ENCODE measurements around the gene MLANA. TPM values are rescaled to one million over a fixed set of nuclear protein-coding genes. Genes with fewer than 3 reads are reported as not detected.

The MLANA gene, protein sequence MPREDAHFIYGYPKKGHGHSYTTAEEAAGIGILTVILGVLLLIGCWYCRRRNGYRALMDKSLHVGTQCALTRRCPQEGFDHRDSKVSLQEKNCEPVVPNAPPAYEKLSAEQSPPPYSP
- polyA plus RNA-seq = not detected

DNA sequence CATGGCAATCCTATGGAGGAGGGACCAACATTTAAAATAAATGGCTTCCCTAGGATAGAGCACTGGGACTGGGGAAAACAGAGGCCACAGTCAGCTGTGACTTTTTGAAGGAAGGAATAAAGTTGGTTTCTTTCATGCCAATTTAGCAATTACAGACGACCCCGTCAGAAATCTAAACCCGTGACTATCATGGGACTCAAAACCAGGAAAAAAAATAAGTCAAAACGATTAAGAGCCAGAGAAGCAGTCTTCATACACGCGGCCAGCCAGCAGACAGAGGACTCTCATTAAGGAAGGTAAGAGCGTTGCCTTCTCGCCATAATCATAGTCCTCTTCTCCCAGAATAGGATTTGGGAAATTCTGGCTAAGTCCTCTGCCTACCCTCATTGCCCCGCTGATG lies at the start of gene MLANA:
MLANA (plus strand) TSS at position 249 of the 400 bp plus-strand sequence. CDS start 1,586 bp downstream, outside the sequence.
- Histone ChIP-seq H3K4me3 (ENCODE audit: low read depth in 1 of 2, low read length in 2 of 2) (no peak within 1 kb of the TSS), H3K9me3 (ENCODE audit: control insufficient read depth in 2 of 2, insufficient read depth in 1 of 2, low read depth in 1 of 2, low read length in 1 of 2) (no peaks in the 10 kb centered on the region), H3K27ac (ENCODE audit: low read depth in 2 of 2, low read length in 1 of 2) (no peak within 1 kb of the TSS), H3K4me1 (ENCODE audit: control insufficient read depth in 2 of 2, insufficient read depth in 2 of 2, low read length in 1 of 2) (no peaks in the 10 kb centered on the region), H3K27me3 (ENCODE audit: control insufficient read depth in 1 of 2, insufficient read depth in 2 of 2, low read length in 2 of 2) (no peaks in the 10 kb centered on the region), H3K36me3 (ENCODE audit: control insufficient read depth in 2 of 2, insufficient read depth in 2 of 2, low read length in 1 of 2) (no peaks in the 10 kb centered on the region)
- WGBS, 2 donors = 93 to 94% methylated on average over 9 of the region's 9 CpGs

DNA sequence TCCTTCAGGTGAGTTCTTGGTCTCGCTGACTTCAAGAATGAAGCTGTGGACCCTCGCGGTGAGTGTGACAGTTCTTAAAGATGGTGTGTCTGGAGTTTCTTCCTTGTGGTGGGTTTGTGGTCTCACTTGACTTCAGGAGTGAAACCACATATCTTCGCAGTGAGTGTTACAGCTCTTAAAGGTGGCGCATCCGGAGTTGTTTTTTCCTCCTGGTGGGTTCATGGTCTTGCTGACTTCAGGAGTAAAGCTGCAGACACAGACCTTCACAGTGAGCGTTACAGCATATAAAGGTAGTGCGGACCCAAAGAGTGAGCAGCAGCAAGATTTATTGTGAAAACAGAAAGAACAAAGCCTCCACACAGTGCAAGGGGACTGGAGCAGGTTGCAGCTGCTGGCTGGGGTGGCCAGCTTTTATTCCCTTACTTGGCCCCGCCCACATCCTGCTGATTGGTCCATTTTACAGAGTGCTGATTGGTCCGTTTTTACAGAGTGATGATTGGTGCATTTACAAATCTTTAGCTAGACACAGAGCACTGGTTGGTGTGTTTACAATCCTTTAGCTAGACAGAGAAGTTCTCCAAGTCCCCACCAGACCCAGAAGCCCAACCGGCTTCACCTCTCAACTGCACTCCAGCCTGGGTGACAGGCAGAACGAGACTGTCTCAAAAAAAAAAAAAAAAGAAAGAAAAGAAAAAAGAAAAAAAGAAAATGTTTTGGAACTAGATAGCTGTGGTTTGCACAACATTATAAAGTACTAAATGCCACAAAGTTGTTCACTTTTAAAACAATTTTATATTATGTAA lies 48.7 kb upstream of the MLANA start:
- Histone ChIP-seq H3K4me3 (ENCODE audit: low read depth in 1 of 2, low read length in 2 of 2) (no peak overlapping the region), H3K27me3 (ENCODE audit: control insufficient read depth in 1 of 2, insufficient read depth in 2 of 2, low read length in 2 of 2) (no peaks in the 10 kb centered on the region), H3K36me3 (ENCODE audit: control insufficient read depth in 2 of 2, insufficient read depth in 2 of 2, low read length in 1 of 2) (no peaks in the 10 kb centered on the region), H3K27ac (ENCODE audit: low read depth in 2 of 2, low read length in 1 of 2) (no peak overlapping the region), H3K9me3 (ENCODE audit: control insufficient read depth in 2 of 2, insufficient read depth in 1 of 2, low read depth in 1 of 2, low read length in 1 of 2) (no peaks in the 10 kb centered on the region), H3K4me1 (ENCODE audit: control insufficient read depth in 2 of 2, insufficient read depth in 2 of 2, low read length in 1 of 2) (peaks cover 3 to 4% of the 10 kb centered on the region in 2 donors)
- whole genome bisulfite sequencing, 2 donors = 80 to 83% methylated on average over 12 of the region's 12 CpGs

DNA sequence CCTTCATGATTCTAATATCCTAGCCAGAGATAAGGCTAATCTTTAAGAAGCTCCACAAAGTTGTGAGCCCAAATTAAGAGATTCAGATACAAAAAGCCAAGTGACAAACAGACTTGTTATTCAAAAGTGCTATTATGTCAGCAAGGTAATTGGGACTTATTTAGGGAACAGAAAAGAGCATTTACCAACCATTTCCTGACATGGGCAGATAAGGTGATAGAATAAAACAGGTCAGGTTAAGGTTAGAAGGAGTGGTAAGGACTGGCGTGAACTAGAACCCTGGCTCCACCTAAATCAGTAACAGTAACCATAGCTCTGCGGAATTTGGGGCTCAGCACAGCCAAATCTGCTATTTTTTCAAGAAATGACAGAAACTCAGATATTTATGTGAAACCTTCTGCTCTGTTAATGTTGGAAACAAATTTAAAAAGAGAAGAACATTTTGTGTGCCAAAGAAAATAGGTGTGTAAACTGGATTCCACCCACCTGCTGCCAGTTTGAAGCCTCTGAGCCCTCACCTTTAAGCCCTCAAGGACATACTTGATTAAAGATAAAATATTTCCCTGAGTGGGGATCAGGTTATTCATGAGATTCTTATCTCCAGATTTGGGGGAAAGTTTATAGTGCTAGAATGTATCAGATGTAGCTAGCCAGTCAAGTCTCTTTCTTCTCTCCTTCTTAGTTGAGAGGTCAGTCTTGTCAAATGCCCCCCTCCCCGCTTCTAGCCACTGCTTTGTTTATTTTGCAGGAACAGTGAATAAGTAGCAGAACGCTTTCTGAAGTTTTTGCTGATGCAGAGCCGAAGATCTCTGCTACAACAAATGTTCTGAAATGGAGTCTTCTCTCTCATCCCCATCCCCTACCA lies 47.5 kb upstream of the MLANA start:
- no peaks in the 10 kb centered on the region for H3K27me3 ChIP-seq (ENCODE audit: control insufficient read depth in 1 of 2, insufficient read depth in 2 of 2, low read length in 2 of 2)
- no peak overlapping the region for H3K4me3 ChIP-seq (ENCODE audit: low read depth in 1 of 2, low read length in 2 of 2)
- no peak overlapping the region for H3K27ac ChIP-seq (ENCODE audit: low read depth in 2 of 2, low read length in 1 of 2)
- no peaks in the 10 kb centered on the region for H3K9me3 ChIP-seq (ENCODE audit: control insufficient read depth in 2 of 2, insufficient read depth in 1 of 2, low read depth in 1 of 2, low read length in 1 of 2)
- WGBS, 2 donors = 63 to 68% methylated on average over 5 of the region's 5 CpGs
- no peaks in the 10 kb centered on the region for H3K36me3 ChIP-seq (ENCODE audit: control insufficient read depth in 2 of 2, insufficient read depth in 2 of 2, low read length in 1 of 2)
- H3K4me1 ChIP-seq (ENCODE audit: control insufficient read depth in 2 of 2, insufficient read depth in 2 of 2, low read length in 1 of 2) = peaks cover 3 to 4% of the 10 kb centered on the region in 2 donors

DNA sequence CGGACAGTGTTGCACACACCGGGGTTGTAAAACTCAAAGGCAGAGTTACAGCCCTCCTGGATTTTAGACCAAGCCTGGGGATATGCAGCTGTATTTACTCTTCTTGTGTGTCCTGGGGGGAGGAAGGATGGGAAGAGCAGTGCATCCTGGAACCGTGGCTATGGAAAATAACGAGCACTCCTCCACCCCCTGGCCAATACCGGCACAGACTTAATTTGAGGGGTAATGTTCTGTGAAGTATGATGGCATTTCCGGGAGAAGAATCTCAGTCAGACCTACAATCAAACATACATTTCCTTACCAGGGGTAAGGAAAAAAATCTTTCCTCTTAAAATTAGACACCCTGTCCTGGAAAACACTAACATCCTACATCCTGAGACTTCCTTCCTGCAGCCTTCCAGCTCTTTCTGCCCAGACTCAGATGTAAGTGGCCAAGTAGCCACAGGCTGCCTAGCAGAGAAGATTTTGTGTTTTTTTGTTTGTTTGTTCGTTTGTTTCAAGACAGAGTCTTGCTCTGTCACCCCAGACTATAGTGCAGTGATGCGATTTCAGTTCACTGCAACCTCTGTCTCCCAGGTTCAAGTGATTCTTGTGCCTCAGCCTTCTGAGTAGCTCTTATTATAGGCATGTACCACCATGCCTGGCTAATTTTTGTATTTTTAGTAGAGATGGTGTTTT lies 46.8 kb upstream of the MLANA start:
- Histone ChIP-seq H3K27ac (ENCODE audit: low read depth in 2 of 2, low read length in 1 of 2) (no peak overlapping the region), H3K4me3 (ENCODE audit: low read depth in 1 of 2, low read length in 2 of 2) (no peak overlapping the region)
- 30 to 47% methylated on average over 8 of the region's 8 CpGs for WGBS, 2 donors

DNA sequence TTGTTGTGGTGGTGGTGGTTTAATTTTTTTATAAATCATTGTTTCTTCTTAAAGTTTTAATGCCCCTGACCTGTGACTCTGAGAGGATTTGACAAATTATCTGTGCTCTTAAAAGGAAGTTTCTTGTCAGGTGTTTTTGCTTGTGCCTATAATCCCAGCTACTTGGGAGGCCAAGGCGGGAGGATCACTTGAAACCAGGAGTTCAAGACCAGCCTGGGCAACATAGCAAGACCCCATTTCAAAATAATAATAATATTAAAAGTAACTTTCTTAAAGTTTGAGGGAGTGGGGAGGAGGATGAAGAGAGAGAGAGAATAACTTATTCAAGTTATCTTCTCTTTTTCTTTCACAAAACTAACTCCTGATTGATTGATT lies 45.5 kb upstream of the MLANA start:
- Histone ChIP-seq H3K9me3 (ENCODE audit: control insufficient read depth in 2 of 2, insufficient read depth in 1 of 2, low read depth in 1 of 2, low read length in 1 of 2) (no peaks in the 10 kb centered on the region), H3K27ac (ENCODE audit: low read depth in 2 of 2, low read length in 1 of 2) (no peak overlapping the region), H3K4me1 (ENCODE audit: control insufficient read depth in 2 of 2, insufficient read depth in 2 of 2, low read length in 1 of 2) (peaks cover 0 to 2% of the 10 kb centered on the region in 2 donors), H3K27me3 (ENCODE audit: control insufficient read depth in 1 of 2, insufficient read depth in 2 of 2, low read length in 2 of 2) (no peaks in the 10 kb centered on the region), H3K36me3 (ENCODE audit: control insufficient read depth in 2 of 2, insufficient read depth in 2 of 2, low read length in 1 of 2) (no peaks in the 10 kb centered on the region), H3K4me3 (ENCODE audit: low read depth in 1 of 2, low read length in 2 of 2) (no peak overlapping the region)
- WGBS, 2 donors = 84 to 88% methylated on average over 1 of the region's 1 CpG

More for the DNA sequence above, 46.8 kb upstream of the MLANA start:
- Histone ChIP-seq H3K36me3 (ENCODE audit: control insufficient read depth in 2 of 2, insufficient read depth in 2 of 2, low read length in 1 of 2) (no peaks in the 10 kb centered on the region), H3K4me1 (ENCODE audit: control insufficient read depth in 2 of 2, insufficient read depth in 2 of 2, low read length in 1 of 2) (peaks cover 3 to 4% of the 10 kb centered on the region in 2 donors), H3K9me3 (ENCODE audit: control insufficient read depth in 2 of 2, insufficient read depth in 1 of 2, low read depth in 1 of 2, low read length in 1 of 2) (no peaks in the 10 kb centered on the region), H3K27me3 (ENCODE audit: control insufficient read depth in 1 of 2, insufficient read depth in 2 of 2, low read length in 2 of 2) (no peaks in the 10 kb centered on the region)

DNA sequence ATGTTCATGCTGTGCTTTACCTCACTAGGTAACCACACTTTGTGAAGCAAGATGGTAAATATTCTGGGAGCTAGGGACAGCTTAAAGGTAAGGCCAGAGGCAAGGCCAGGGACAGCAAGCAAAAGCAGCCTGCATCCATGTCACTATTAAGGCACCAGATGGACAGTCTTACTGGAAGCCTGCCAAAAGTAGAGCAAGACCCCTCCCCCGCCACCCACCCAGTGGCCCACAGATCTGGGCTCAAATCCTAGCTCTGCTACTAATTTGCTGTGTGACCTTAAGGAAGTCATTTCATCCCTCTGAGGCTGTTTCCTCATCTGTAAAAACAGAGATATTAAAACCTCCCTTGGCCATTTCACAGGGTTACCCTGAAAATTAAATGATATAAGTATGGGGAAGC lies 44.6 kb upstream of the MLANA start:
- no peak overlapping the region for H3K27ac ChIP-seq (ENCODE audit: low read depth in 2 of 2, low read length in 1 of 2)
- H3K9me3 ChIP-seq (ENCODE audit: control insufficient read depth in 2 of 2, insufficient read depth in 1 of 2, low read depth in 1 of 2, low read length in 1 of 2) = no peaks in the 10 kb centered on the region
- no peak overlapping the region for H3K4me3 ChIP-seq (ENCODE audit: low read depth in 1 of 2, low read length in 2 of 2)
- 93 to 100% methylated on average over 1 of the region's 1 CpG for WGBS, 2 donors
- peaks cover 0 to 2% of the 10 kb centered on the region in 2 donors for H3K4me1 ChIP-seq (ENCODE audit: control insufficient read depth in 2 of 2, insufficient read depth in 2 of 2, low read length in 1 of 2)
- no peaks in the 10 kb centered on the region for H3K27me3 ChIP-seq (ENCODE audit: control insufficient read depth in 1 of 2, insufficient read depth in 2 of 2, low read length in 2 of 2)
- no peaks in the 10 kb centered on the region for H3K36me3 ChIP-seq (ENCODE audit: control insufficient read depth in 2 of 2, insufficient read depth in 2 of 2, low read length in 1 of 2)

DNA sequence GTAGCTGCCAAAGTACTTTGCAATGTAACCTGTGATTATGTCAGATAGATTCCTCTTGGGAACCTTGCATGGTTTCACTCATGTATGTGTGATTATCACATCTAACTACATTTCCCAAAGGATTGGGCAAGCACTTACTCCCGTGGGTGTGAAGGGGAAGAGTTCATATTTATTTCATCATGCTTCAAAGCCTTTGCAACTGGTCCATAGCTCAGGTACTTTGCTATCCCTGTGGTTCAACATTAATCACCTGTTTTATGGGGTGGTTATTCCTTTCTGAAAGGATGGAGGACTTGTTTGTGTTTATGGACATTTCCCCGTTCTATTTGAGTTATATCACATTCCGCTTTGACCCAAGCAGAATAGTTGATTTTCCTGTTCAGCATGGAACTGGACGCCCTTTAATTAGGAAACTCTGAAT lies 44.2 kb upstream of the MLANA start:
- 74 to 84% methylated on average over 4 of the region's 4 CpGs for WGBS, 2 donors
- no peak overlapping the region for H3K27ac ChIP-seq (ENCODE audit: low read depth in 2 of 2, low read length in 1 of 2)
- H3K4me1 ChIP-seq (ENCODE audit: control insufficient read depth in 2 of 2, insufficient read depth in 2 of 2, low read length in 1 of 2) = peaks cover 0 to 2% of the 10 kb centered on the region in 2 donors
- H3K4me3 ChIP-seq (ENCODE audit: low read depth in 1 of 2, low read length in 2 of 2) = no peak overlapping the region
- no peaks in the 10 kb centered on the region for H3K9me3 ChIP-seq (ENCODE audit: control insufficient read depth in 2 of 2, insufficient read depth in 1 of 2, low read depth in 1 of 2, low read length in 1 of 2)
- no peaks in the 10 kb centered on the region for H3K36me3 ChIP-seq (ENCODE audit: control insufficient read depth in 2 of 2, insufficient read depth in 2 of 2, low read length in 1 of 2)
- no peaks in the 10 kb centered on the region for H3K27me3 ChIP-seq (ENCODE audit: control insufficient read depth in 1 of 2, insufficient read depth in 2 of 2, low read length in 2 of 2)

DNA sequence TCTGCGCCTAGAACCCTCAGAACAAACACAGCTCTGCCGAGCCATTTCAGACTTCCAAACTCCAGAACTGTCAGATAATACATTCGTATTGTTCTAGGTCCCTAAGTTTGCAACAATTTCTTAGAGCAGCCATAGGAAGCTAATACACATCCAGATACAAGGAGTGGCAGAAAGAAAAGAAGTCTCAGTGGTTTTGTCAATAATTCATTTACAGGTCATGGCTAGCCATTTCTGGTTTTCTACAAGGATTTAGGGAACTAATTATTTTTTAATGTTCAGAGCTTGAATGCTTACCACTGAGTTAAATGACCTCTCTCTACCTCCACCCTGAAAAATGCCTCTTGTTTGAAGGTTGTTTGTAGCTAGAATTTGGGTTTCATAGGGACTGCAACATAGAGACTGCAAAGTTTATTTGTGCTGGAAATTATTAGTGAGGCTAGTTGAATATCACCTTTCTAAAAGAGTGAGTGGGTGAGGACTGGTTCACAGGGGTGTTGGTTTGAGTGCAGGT lies 42.3 kb upstream of the MLANA start:
- no peaks in the 10 kb centered on the region for H3K36me3 ChIP-seq (ENCODE audit: control insufficient read depth in 2 of 2, insufficient read depth in 2 of 2, low read length in 1 of 2)
- WGBS, 2 donors = 85 to 93% methylated on average over 3 of the region's 3 CpGs

DNA sequence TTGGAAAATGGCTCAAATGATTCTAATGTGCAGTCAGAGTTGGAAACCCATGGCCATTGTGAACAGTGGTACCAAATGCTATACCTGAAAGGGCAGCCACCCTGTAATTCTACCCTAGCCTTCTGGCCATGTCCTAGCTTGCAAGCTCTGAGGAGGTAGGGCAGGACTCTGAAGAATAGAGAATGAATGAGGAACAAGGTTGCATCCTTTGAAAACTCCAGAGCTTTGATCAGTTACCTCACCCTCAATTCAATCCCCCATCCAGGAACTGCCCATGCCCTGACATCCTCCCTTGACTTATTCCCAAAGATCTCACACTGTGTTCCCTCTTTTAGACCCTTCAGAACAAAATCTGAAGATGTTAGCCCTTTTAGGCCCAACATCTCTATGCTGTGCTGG lies 40.0 kb upstream of the MLANA start:
- H3K36me3 ChIP-seq (ENCODE audit: control insufficient read depth in 2 of 2, insufficient read depth in 2 of 2, low read length in 1 of 2) = no peaks in the 10 kb centered on the region
- H3K27ac ChIP-seq (ENCODE audit: low read depth in 2 of 2, low read length in 1 of 2) = peak overlapping the region; percentile 15 to 30
- no peaks in the 10 kb centered on the region for H3K9me3 ChIP-seq (ENCODE audit: control insufficient read depth in 2 of 2, insufficient read depth in 1 of 2, low read depth in 1 of 2, low read length in 1 of 2)
- no peaks in the 10 kb centered on the region for H3K4me1 ChIP-seq (ENCODE audit: control insufficient read depth in 2 of 2, insufficient read depth in 2 of 2, low read length in 1 of 2)
- H3K27me3 ChIP-seq (ENCODE audit: control insufficient read depth in 1 of 2, insufficient read depth in 2 of 2, low read length in 2 of 2) = no peaks in the 10 kb centered on the region
- H3K4me3 ChIP-seq (ENCODE audit: low read depth in 1 of 2, low read length in 2 of 2) = no peak overlapping the region

More for the DNA sequence above, 42.3 kb upstream of the MLANA start:
- Histone ChIP-seq H3K27me3 (ENCODE audit: control insufficient read depth in 1 of 2, insufficient read depth in 2 of 2, low read length in 2 of 2) (no peaks in the 10 kb centered on the region), H3K27ac (ENCODE audit: low read depth in 2 of 2, low read length in 1 of 2) (no peak overlapping the region), H3K4me3 (ENCODE audit: low read depth in 1 of 2, low read length in 2 of 2) (no peak overlapping the region), H3K4me1 (ENCODE audit: control insufficient read depth in 2 of 2, insufficient read depth in 2 of 2, low read length in 1 of 2) (peaks cover 0 to 2% of the 10 kb centered on the region in 2 donors), H3K9me3 (ENCODE audit: control insufficient read depth in 2 of 2, insufficient read depth in 1 of 2, low read depth in 1 of 2, low read length in 1 of 2) (no peaks in the 10 kb centered on the region)

All from esophagus (tissue), 2 donors.